HG03558 (cell line): ENCODE measurements around the gene SLC22A17.

Experiments used
- ATAC-seq: cut with Tn5 transposase; IDR thresholded peaks from one replicate; pipeline ENCODE4 v1.9.1; 2021; ENCODE audit warnings: moderate number of reproducible peaks; ENCODE audit not compliant: unreplicated experiment; ENCODE audit errors: extremely low read depth

The SLC22A17 gene

DNA sequence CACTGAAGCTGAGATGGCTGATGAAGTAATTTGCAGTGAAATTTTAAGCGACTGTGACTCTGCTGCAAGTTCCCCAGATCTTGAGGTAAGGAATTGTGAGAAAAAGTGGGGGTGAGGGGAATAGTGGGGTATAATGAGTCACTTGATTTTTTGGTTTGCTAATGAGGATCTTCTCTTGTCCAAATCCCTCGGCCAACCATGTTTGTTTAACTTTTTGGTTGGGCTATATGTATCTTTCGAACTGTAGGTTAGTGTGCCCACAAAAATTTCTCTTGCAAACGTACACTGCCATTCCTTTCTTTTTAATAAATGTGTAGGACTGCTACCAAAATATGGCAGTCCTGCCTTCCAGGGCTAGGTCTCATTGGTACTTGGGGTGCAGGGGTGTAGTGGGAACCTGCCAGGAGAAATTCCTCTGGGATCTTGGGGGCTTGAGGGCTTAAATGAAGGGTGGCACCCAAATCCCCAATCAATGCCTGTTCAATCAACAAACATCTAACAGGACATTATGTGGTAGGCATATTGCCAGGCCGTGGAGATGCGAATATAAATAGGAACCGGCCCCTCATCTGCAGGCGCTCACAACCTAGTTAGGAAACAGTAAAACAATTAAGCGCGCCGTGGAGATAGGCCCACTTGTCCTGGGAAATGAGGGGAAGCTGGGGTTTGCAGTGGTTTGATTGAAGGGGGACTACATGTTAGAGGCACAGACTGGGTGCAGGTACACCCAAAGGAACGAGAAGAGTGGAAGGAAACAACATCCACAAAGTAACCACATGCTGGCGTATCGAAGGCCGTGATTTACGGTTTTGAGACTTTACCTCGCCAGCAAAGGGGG, 32.7 kb downstream of the SLC22A17 start:
- ATAC-seq, result no peak

DNA sequence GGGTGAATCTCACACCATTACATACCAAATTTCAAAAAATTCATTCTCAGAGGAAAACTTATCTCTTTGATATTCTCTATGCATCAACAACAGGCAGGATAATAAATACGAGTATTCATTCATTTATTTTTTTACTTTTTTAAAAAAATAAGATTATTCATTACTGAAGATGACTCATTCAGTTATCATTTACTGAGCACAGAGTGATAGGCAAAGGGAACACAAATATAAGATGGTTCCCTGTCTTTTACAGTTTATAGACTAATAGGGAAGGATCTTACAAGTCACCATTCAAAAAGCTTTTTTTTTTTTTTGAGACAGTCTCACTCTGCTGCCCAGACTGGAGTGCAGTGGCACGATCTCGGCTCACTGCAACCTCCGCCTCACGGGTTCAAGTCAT, 36.4 kb downstream of the SLC22A17 start:
- no peak for ATAC-seq

DNA sequence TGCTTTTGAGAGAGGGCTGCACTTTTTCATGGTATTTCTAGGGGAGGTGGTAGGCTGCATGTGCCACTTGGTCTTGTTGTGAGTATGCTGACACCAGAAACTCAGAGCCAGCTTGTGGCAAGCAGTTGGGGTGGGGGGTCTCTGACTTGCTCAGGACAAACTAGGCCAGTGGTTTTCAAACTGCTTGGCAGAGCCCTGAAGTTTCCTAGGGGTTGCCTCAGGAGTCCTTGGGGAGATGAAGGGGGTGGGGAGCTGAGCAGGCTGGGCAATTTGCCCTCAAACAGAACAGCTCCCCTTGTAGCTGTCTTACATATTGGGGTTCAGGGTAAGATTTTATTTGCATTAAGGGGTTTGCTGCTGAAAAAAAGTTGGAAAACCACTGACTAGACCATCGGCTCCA, 42.1 kb downstream of the SLC22A17 start:
- ATAC-seq, result no peak

DNA sequence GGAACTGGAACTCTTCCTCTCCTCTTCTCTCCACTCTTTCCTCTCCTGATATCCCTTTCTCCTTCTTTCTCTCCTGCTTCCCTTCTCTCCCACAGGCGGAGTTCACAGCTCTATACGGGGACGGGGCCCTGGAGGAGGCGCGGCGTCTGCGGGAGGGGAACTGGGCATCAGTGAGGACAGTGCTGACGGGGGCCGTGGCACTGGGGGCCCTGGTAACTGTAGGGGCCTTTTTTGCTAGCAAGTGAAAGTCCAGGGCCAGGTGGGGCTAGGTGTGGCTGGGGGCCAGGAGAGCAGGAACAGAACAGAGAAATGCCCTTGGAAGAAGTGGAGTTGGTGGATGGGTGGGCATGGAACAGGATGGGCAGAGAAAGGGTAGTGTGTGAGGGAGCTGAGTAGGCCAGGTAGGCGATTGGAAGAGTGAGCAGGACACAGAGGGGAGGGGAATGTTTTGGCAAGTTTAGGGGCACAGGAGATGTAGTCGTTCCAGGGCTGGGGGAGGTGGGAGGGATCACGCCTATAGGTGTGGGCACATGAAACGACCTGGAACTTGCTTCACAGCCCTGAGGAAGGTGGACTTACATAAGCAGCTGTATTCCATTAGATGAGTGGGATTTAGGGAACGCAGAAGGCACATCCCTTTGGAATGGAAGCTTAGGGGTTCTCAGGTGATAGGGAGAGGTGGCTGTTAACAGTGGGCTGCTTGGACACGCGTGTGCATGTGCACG, 43.8 kb downstream of the SLC22A17 start:
- no peak for ATAC-seq

DNA sequence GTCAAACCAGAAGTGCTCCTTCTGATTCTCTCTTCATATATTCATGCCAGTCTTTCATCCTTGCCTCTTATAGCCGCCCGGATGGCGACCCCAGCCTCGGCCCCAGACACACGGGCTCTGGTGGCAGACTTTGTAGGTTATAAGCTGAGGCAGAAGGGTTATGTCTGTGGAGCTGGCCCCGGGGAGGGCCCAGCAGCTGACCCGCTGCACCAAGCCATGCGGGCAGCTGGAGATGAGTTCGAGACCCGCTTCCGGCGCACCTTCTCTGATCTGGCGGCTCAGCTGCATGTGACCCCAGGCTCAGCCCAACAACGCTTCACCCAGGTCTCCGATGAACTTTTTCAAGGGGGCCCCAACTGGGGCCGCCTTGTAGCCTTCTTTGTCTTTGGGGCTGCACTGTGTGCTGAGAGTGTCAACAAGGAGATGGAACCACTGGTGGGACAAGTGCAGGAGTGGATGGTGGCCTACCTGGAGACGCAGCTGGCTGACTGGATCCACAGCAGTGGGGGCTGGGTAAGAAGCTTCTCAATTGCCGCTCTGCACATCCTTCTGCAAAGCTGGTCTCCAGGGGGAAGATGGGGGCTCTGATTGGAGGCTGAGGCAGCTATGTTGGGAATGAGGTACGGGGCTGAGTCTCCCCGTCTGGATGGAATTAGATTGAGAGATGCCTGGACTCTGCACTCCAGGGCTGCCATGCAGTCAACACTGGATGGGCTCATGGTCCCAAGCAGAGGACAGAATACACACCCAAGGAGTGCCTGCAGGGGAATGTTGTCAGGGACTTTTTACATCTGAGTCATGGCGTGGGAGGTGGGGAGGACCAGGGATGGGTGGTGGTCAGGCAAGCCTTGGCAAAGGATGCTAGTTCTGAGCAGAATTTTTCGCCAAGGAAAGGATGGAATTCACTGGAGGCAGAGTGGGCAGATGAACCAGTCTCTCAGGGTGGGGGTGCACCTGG, 44.7 kb downstream of the SLC22A17 start:
- no peak for ATAC-seq

DNA sequence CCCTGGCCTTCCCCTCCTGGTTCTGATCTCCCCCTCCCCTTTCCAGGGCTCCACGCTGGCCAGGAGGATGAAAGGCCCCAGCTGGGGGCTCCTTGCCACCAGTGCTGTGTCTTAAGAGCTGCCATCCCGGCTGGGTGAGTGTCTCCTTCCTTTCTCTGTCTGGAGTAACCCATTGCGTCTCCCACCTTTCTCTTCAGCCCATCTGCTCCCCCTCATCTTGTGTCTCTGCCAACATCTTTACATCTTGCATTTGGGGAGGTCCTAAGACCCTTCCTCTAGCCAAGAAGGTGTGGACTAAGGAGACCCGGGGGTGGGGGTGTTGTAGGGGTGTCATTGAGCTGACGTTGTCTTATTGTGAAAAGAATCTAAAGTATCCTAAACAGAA, 45.5 kb downstream of the SLC22A17 start:
- ATAC-seq, result no peak

DNA sequence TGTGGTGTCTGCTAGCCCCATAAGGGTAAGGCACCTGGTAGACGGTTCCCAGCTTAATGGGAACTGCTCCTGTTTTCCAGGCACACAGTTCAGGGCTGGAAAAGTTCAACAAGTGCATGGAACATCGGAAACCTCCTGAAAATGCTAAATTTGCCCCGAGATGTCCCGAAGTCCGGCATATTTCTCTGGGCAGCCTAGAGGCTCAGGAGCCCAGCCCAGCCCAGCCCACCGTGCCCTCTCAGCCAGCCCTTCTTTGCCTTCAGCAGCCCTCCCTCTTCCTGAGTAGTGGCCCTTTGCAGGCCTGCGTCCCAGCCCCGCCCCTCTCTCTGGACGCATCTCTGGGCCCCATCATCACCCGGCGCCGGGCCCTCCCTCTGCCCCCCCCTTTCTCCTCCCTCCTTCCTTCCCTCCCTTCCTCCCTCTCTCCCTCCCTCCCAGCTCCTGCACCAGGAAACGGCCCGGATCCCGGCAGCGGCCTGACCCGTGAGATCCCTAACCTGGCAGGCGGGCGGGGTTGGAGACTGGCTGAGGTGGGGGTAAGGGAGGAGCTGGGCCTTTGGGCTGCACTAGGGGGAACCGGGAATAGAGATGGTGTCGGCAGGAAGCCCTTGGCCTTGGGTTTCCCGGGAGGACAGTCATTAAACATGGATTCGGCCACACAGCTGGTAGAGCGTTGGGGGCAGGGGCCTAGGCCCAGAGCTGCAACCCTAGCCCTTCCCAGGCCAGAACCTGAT, 46.1 kb downstream of the SLC22A17 start, which contains the start of gene BCL2L2:
Gene BCL2L2, plus strand, starts transcription at position 422 of the 734 bp plus-strand sequence. CDS start 935 bp downstream, outside the sequence.
- ATAC-seq, result no peak

DNA sequence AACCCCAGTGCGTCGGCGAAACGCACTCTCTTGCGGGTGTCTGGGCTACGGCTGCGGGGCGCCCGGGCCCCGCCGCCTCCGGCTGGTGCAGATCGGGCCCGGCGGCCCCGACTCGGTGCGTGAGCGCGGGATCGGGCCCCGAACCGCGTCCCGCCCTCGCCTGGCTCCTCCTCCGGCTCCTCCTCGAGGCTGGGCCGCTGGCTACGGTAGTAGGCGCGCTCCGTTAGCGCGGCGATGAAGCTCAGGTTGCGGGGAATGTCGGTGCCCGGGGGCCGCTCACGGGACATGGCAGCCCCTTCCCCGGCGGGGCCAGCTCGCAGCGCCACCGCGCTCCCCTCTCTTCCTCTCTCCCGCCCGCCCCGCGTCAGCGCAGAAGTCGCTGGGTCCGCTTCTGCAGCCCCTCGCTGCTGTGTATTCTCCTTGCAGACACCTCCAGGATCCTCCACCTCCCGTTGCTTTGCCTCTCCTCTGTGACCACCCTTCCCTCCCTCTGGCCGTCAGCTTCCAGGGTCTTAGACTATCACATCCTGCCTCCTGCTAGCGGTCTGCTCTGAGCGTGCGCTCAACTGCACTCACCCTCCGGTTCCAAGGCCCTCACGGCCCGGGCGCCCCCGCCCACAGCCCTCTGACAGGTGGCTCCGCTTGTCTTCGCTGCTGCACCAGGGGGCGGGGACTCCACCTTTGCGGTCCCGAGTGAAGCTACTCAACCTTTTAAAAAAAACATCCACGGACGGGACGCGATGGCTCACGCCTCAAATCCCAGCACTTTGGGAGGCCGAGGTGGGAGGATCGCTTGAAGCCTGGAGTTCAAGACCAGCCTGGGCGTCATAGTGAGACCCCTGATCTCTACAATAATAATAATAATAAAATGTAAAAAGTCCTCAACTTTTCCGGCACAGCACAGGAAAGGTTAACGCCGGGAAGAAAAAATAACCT, 50.1 kb downstream of the SLC22A17 start, which contains the start of gene PPP1R3E:
Gene PPP1R3E, minus strand, starts transcription at position 570 of the 936 bp plus-strand sequence. Its CDS starts 283 bp downstream, at position 287.
- ATAC-seq, result peak; percentile 16

DNA sequence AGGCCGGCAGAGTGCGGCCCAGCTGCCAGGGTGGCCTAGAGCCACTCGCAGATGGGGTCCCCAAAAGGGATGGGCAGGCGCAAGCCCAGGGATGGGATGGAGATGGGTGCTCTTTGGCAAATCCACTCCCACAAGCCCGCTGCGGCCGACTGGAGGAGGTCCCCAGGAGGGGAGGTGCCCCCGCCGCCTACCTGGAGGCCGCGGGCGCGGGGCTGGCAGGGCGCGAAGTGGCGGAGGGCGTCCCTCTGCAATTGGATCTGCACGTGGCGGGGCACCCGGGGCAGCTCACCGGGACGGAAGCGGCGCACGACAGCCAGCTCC, 50.8 kb downstream of the SLC22A17 start:
- ATAC-seq, result no peak

DNA sequence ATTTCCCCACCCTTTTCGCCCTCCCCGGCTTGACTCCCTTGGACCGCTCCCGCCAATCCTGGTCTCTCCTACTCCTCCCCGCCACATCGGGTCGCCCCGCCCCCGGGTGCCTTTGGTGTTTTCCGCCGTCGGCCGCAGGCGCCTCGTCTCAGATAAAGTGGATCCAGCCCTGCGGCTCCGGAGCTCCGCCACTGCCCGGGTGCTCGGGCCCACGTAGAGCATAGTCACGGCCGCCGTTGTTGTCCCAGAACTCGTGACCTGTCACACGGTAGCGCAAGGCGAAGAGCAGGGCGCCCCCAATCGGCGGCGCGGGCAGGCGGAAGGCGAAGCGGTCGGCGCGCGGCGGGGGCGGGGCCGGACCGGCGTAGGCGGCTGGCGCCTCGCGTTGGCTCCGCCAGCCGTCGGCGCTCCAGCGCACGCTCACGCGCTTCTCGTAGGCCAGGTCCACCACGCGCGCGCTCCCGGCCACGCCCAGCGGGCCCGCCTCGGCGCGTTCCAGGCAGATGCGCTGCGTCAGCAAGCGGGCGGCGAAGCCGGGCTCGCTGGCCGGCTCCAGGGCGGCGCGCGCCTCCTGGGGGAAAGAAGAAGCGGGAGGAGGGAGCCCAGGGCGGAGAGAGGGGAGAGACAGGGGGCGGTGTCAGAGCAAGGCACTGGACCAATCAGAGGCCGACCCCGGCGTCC, 51.3 kb downstream of the SLC22A17 start:
- ATAC-seq, result peak; percentile 69

DNA sequence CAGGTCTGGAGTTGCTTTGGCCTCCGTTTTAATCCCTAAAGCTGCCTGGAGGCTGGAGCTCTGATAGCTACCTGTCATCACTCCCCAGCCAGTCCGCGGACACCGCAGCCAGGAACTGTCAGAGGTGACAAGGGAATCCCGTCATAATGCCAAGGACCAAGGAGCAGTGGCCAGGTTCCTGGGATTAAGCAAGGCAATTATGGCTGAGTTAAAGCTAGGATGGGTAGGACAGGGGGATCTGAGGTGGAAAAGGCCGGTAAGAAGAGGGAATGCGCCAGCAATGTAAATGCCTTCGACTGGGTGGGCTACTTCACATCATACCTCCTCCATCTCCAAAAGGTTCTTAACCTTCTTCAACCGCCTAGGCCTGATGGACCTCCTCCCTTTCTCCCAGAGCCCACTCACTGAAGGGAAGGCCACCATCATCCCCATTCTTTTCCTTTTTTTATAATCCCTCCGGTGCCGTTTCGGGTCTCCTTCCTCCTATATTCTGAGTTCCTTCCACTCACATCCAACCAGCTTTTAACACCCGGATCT, 51.9 kb downstream of the SLC22A17 start:
- no peak for ATAC-seq

DNA sequence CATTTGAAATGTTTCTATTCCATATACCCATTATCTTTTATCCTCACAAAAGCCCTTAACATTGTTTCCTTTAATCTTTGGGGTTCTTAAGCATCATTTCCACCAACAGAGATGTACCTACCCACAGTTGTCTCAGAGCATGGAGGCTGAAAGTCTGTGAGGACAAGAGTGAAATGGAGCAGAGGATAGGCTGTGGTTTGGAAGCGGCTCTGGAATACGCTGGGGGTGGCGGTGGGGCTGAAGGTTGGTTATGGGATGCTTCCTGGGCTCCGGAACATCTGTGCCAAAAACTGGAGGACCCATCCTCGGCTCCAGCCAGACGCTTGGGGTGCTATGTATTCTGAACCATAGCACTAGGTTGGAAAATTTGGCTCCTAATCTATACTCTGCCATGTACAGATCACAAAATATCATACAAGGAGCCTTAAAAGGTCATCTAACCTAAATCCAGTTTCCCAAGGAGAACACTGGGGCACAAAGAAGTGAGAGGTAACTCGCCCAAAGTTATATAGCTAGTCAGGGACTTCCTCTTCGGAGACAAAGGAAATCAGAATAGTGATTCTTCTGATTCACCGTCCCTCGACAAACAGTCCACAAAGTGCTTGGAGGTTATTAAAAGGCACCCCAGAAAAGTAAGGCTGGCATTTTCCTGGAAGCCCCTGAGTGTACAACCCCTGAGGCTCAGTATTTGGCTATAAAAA, 52.6 kb downstream of the SLC22A17 start:
- ATAC-seq, result no peak

DNA sequence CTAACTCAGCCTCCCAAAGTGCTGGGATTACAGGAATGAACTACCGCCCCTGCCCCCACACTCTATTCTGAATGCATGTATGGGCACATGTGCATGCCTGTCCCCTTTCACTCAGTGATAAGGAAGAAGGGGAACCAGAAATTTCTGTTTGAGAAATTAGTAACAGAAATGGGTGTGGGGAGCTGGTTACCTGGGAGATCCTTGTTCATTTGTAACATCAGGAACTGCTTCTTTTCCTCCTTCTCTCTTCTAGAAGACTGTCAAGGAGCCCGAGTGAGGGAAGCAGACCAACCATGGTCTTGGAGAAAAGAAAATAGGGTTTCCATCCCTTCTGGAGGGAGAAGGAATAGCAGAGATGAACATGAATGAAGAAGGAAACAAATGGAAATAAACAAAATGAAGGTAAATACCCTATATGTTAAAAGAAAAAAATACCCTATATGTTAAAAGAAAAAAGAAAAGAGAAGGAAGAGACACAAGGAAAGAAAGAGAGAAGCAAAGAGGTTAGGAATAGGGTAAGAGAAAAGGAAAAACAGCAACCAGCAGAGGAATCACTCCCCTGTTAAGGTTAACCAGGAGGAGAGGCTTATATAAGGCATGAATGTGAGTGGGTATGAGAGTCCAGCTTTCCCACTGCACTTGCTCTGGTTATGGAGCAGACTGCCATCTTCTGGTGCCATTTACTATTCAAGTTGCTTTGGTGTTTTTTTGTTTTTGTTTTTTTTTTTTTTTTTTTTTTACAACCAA, 53.3 kb downstream of the SLC22A17 start:
- ATAC-seq, result no peak

DNA sequence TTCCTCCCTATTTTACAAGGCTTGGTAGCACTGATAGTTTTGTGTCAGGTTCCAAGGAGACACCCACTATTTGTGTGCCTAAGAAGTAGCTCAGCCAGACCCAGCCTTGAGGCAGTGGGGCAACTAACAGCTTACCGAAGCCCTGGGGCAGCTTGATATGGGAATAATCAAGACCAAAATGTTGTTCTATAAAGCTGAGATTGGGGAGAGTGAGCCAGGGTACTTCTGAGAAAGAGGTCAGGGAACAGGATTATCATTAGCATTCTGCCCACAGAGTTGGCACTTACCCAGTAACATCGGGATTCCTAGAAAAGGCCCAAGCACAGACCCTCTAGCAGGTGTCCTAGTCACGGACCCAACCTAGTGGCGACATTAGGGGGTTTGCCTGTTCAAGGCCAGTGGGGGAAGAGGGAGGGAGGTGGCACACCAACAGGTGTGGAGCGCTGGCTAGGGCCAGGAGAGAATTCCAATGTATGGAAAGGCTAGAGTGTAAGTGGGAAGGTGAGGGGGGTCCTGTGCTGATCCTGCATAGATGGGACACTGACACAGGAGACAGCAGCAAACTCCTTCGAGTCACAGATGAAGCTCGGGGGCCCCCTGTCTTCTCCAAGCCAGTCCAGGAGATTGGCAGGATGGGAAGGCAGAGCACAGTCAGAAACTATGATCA, 54.9 kb downstream of the SLC22A17 start:
- ATAC-seq, result no peak

DNA sequence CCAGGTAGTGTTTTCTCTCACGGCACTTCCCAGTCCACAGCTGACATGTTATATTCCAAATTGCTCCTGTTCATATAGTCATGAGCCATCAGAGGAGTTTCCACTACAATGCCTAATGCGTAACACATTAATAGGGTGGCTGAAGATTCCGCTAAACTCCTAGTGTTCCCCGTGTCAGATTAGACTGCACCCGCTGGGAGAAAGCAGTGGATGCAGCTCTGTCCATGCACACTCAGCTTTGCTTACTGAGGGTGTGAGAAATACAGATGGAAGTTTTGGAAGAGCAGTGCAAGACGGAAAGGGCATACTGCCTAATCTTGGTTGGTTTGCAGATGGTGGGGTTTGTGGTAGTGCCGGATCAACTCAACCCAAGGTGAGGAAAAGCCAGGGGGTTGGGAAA, 55.6 kb downstream of the SLC22A17 start:
- no peak for ATAC-seq
